HEK293 (cell line): ENCODE results near the gene PREX1.

Experiments
- KLF16 ChIP-seq: fragments of 450-650 bp; formaldehyde crosslinking; IDR thresholded peaks from 2 replicates; pipeline ENCODE4 v1.5.1; 2017; ENCODE audit warnings: missing biosample characterization, missing genetic modification characterization
- KLF9 ChIP-seq: fragments of 450-650 bp; formaldehyde crosslinking; IDR thresholded peaks from 2 replicates; pipeline ENCODE4 v1.5.1; 2016; ENCODE audit warnings: missing biosample characterization, missing genetic modification characterization, low read depth
- MEIS1 ChIP-seq: sonication (generic); formaldehyde crosslinking; IDR thresholded peaks from 2 replicates; pipeline ENCODE4 v1.8.1; 2022; ENCODE audit warnings: missing genetic modification reagents, mild to moderate bottlenecking, borderline replicate concordance
- ZBTB8A ChIP-seq: fragments of 450-650 bp; formaldehyde crosslinking; IDR thresholded peaks from 2 replicates; pipeline ENCODE4 v1.5.1; 2016; ENCODE audit warnings: missing biosample characterization, missing genetic modification characterization
- ZNF146 ChIP-seq: fragments of 450-650 bp; formaldehyde crosslinking; IDR thresholded peaks from 2 replicates; pipeline ENCODE4 v1.5.1; 2016; ENCODE audit warnings: missing biosample characterization, missing genetic modification characterization
- ZNF274 ChIP-seq, 2 experiments: fragments of 200-500 bp in 1 of 2; fragments of 450-650 bp in 1 of 2; sonication (Bioruptor generic) in 1 of 2; formaldehyde crosslinking in 1 of 2; IDR thresholded peaks; 2 replicates each; pipeline versions ENCODE4 v1.5.1 to v1.6.1; 2014 to 2016; ENCODE audit warnings: borderline replicate concordance in 1 of 2, inconsistent platforms in 1 of 2, low read length in 1 of 2, missing biosample characterization in 1 of 2, missing genetic modification characterization in 1 of 2
- ZNF350 ChIP-seq: fragments of 450-650 bp; formaldehyde crosslinking; IDR thresholded peaks from 2 replicates; pipeline ENCODE4 v1.5.0; 2017; ENCODE audit warnings: missing biosample characterization, mild to moderate bottlenecking, missing genetic modification characterization
- ZNF544 ChIP-seq: fragments of 450-650 bp; formaldehyde crosslinking; IDR thresholded peaks from 2 replicates; pipeline ENCODE4 v1.5.0; 2017; ENCODE audit warnings: missing biosample characterization, missing genetic modification characterization
- ZNF654 ChIP-seq: fragments of 450-650 bp; formaldehyde crosslinking; IDR thresholded peaks from 2 replicates; pipeline ENCODE4 v1.5.1; 2016; ENCODE audit warnings: low read depth, missing biosample characterization, missing genetic modification characterization
- ZNF785 ChIP-seq: fragments of 450-650 bp; formaldehyde crosslinking; IDR thresholded peaks from 2 replicates; pipeline ENCODE4 v1.5.1; 2016; ENCODE audit warnings: missing biosample characterization, missing genetic modification characterization
- TF ChIP-seq, protein P1 (sequence below): fragments of 450-650 bp; formaldehyde crosslinking; IDR thresholded peaks from 2 replicates; pipeline ENCODE4 v1.5.1; 2016; ENCODE audit warnings: missing biosample characterization, missing genetic modification characterization
- TF ChIP-seq, protein P2 (sequence below): fragments of 450-650 bp; formaldehyde crosslinking; IDR thresholded peaks from 2 replicates; pipeline ENCODE4 v1.5.1; 2016; ENCODE audit warnings: missing biosample characterization, missing genetic modification characterization

GRCh38 chr20:48782053-48782452, 45.7 kb downstream of the PREX1 start:
- TF ChIP-seq, protein P1, sequence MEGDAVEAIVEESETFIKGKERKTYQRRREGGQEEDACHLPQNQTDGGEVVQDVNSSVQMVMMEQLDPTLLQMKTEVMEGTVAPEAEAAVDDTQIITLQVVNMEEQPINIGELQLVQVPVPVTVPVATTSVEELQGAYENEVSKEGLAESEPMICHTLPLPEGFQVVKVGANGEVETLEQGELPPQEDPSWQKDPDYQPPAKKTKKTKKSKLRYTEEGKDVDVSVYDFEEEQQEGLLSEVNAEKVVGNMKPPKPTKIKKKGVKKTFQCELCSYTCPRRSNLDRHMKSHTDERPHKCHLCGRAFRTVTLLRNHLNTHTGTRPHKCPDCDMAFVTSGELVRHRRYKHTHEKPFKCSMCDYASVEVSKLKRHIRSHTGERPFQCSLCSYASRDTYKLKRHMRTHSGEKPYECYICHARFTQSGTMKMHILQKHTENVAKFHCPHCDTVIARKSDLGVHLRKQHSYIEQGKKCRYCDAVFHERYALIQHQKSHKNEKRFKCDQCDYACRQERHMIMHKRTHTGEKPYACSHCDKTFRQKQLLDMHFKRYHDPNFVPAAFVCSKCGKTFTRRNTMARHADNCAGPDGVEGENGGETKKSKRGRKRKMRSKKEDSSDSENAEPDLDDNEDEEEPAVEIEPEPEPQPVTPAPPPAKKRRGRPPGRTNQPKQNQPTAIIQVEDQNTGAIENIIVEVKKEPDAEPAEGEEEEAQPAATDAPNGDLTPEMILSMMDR (tag by site-specific recombination), result no peak
- no peak for TF ChIP-seq ZNF146 (tag by site-specific recombination)
- TF ChIP-seq, protein P2, sequence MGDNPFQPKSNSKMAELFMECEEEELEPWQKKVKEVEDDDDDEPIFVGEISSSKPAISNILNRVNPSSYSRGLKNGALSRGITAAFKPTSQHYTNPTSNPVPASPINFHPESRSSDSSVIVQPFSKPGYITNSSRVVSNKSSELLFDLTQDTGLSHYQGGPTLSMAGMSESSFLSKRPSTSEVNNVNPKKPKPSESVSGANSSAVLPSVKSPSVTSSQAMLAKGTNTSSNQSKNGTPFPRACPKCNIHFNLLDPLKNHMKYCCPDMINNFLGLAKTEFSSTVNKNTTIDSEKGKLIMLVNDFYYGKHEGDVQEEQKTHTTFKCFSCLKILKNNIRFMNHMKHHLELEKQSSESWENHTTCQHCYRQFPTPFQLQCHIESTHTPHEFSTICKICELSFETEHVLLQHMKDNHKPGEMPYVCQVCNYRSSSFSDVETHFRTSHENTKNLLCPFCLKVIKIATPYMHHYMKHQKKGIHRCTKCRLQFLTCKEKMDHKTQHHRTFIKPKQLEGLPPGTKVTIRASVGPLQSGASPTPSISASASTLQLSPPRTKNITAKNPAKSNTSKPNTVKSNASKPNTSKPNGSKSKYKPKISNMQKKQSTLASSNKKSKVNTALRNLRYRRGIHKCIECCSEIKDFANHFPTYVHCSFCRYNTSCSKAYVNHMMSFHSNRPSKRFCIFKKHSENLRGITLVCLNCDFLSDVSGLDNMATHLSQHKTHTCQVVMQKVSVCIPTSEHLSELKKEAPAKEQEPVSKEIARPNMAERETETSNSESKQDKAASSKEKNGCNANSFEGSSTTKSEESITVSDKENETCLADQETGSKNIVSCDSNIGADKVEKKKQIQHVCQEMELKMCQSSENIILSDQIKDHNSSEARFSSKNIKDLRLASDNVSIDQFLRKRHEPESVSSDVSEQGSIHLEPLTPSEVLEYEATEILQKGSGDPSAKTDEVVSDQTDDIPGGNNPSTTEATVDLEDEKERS (tag by site-specific recombination), result no peak
- no peak for TF ChIP-seq ZNF350 (tag by site-specific recombination)
- TF ChIP-seq ZNF654 (tag by site-specific recombination), result no peak
- TF ChIP-seq KLF16 (tag by site-specific recombination), result no peak
- no peak for TF ChIP-seq ZNF274 (IDR thresholded peaks at IDR 0.05; ENCODE audit: low read length)
- no peak for TF ChIP-seq ZNF274 (tag by site-specific recombination; IDR thresholded peaks at IDR 0.05; ENCODE audit: borderline replicate concordance)
- TF ChIP-seq ZNF544, result no peak
- no peak for TF ChIP-seq MEIS1
- TF ChIP-seq KLF9, result no peak
- TF ChIP-seq ZNF785 (tag by site-specific recombination), result no peak
- no peak for TF ChIP-seq ZBTB8A
